GM19397 (cell line): ENCODE data around the gene TSPAN10.
"Not testable (repeated sequence)": the region's sequence is repeated elsewhere in the genome, so short reads cannot be mapped to it uniquely, and the experiment has no call there.

ENCODE experiments used
- ATAC-seq: cut with Tn5 transposase; IDR thresholded peaks from one replicate; pipeline ENCODE4 v1.9.1; 2021; ENCODE audit warnings: mild to moderate bottlenecking, moderate library complexity; ENCODE audit not compliant: unreplicated experiment

The TSPAN10 gene

GRCh38 chr17:81660441-81660840 is 23.4 kb downstream of the TSPAN10 start:
- ATAC-seq = no peak

GRCh38 chr17:81662002-81662401 is 25.0 kb downstream of the TSPAN10 start:
- ATAC-seq = no peak

- ATAC-seq = no peak
These were observed 27.1 kb downstream of the TSPAN10 start for GRCh38 chr17:81664051-81664470.

- ATAC-seq = peak; percentile 4
These were observed 28.5 kb downstream of the TSPAN10 start for GRCh38 chr17:81665205-81666091.

GRCh38 chr17:81666092-81666341 is 29.0 kb downstream of the TSPAN10 start:
- ATAC-seq = no peak

GRCh38 chr17:81666342-81667191 is 29.6 kb downstream of the TSPAN10 start, which contains the start of the genes CCDC137 and OXLD1:
TSS of gene CCDC137 (plus strand) at chr17:81666737. CDS start at chr17:81666767, 30 bp downstream.
TSS of gene OXLD1 (minus strand) at chr17:81666605. CDS start at chr17:81666577, 28 bp downstream.
- peak; percentile 92 for ATAC-seq

GRCh38 chr17:81667754-81668153 is 30.8 kb downstream of the TSPAN10 start:
- ATAC-seq = no peak

GRCh38 chr17:81672504-81672903 is 35.5 kb downstream of the TSPAN10 start:
- ATAC-seq = no peak

GRCh38 chr17:81672954-81673353 is 36.0 kb downstream of the TSPAN10 start:
- ATAC-seq = no peak

- ATAC-seq = no peak
These were observed 36.7 kb downstream of the TSPAN10 start for GRCh38 chr17:81673561-81674258.

- not testable (repeated sequence) for ATAC-seq
These were observed 38.7 kb downstream of the TSPAN10 start for GRCh38 chr17:81675515-81676221.

GRCh38 chr17:81676906-81677305 is 39.9 kb downstream of the TSPAN10 start:
- no peak for ATAC-seq

- no peak for ATAC-seq
These were observed 43.2 kb downstream of the TSPAN10 start for GRCh38 chr17:81680150-81680549.

- ATAC-seq = no peak
These were observed 44.7 kb downstream of the TSPAN10 start for GRCh38 chr17:81681672-81682071.

- ATAC-seq = no peak
These were observed 45.7 kb downstream of the TSPAN10 start for GRCh38 chr17:81682565-81683207.

- peak; percentile 1 for ATAC-seq
These were observed 46.2 kb downstream of the TSPAN10 start for GRCh38 chr17:81683208-81683583.

- ATAC-seq = peak; percentile 83
These were observed 46.8 kb downstream of the TSPAN10 start, which contains the start of the genes ARL16 and HGS for GRCh38 chr17:81683584-81684441. TSS of gene ARL16 (minus strand) at chr17:81683797. CDS start at chr17:81683753, 44 bp downstream. TSS of gene HGS (plus strand) at chr17:81684011. CDS start at chr17:81684067, 56 bp downstream.

- ATAC-seq = no peak
These were observed 47.5 kb downstream of the TSPAN10 start for GRCh38 chr17:81684442-81684911.

GRCh38 chr17:81685108-81685507 is 48.1 kb downstream of the TSPAN10 start:
- no peak for ATAC-seq
